Fibroblast of lung (primary cell): ENCODE measurements around the gene SENP3. TPM values are rescaled to one million over a fixed set of nuclear protein-coding genes. Genes with fewer than 3 reads are reported as not detected.

Source experiments
- DNase-seq, 2 donors: peaks; one replicate each; pipeline versions ENCODE4 v3.0.0 to v3.0.0-alpha.2; 2010; ENCODE audit warnings: low read depth in 2 of 2
- H2AFZ ChIP-seq: 2 replicates; pipeline ENCODE4 v1.5.1; 2012; ENCODE audit warnings: low read length, control low read depth, inconsistent platforms
- H3K27ac ChIP-seq: 2 replicates; pipeline ENCODE4 v1.5.1; 2011; ENCODE audit warnings: low read length, control low read depth; ENCODE audit not compliant: insufficient read depth
- H3K27me3 ChIP-seq: 2 replicates; pipeline ENCODE4 v1.5.1; 2011; ENCODE audit warnings: mild to moderate bottlenecking, low read length; ENCODE audit not compliant: control insufficient read depth, insufficient read depth
- H3K36me3 ChIP-seq: 2 replicates; pipeline ENCODE4 v1.5.1; 2011; ENCODE audit warnings: low read length; ENCODE audit not compliant: control insufficient read depth, insufficient read depth
- H3K4me1 ChIP-seq: 2 replicates; pipeline ENCODE4 v1.5.1; 2011; ENCODE audit warnings: low read length; ENCODE audit not compliant: control insufficient read depth, insufficient read depth; ENCODE audit errors: extremely low read depth
- H3K4me2 ChIP-seq: 2 replicates; pipeline ENCODE4 v1.5.1; 2011; ENCODE audit warnings: low read length, control low read depth; ENCODE audit not compliant: insufficient read depth; ENCODE audit errors: extremely low read depth
- H3K4me3 ChIP-seq, 4 experiments: fragments of 200-600 bp in 1 of 4; sonication (generic) in 1 of 4; replicated peaks in 1 of 4; 2 replicates each; pipeline ENCODE4 v1.5.1; 2011 to 2016; ENCODE audit warnings: low read length in 4 of 4, low read depth in 3 of 4, mild to moderate bottlenecking in 3 of 4, control low read depth in 2 of 4, inconsistent platforms in 1 of 4, mixed read lengths in 1 of 4; ENCODE audit not compliant: insufficient read depth in 1 of 4; ENCODE audit errors: control extremely low read depth in 1 of 4
- H3K79me2 ChIP-seq: 2 replicates; pipeline ENCODE4 v1.5.1; 2012; ENCODE audit warnings: mild to moderate bottlenecking, low read length, inconsistent platforms; ENCODE audit not compliant: control insufficient read depth, insufficient read depth
- H3K9ac ChIP-seq: 2 replicates; pipeline ENCODE4 v1.5.1; 2011; ENCODE audit warnings: mild to moderate bottlenecking, low read length, control low read depth; ENCODE audit not compliant: insufficient read depth
- H3K9me3 ChIP-seq: 2 replicates; pipeline ENCODE4 v1.5.1; 2012; ENCODE audit warnings: low read depth, low read length; ENCODE audit not compliant: control insufficient read depth, insufficient read depth
- H4K20me1 ChIP-seq: 2 replicates; pipeline ENCODE4 v1.5.1; 2011; ENCODE audit warnings: low read length; ENCODE audit not compliant: control insufficient read depth, insufficient read depth; ENCODE audit errors: extremely low read depth
- CTCF ChIP-seq, 2 donors: IDR thresholded peaks in 1 of 2; conservative IDR thresholded peaks in 1 of 2; 1 replicate in 1 of 2; 2 replicates in 1 of 2; pipeline ENCODE4 v1.5.1; 2011 to 2012; ENCODE audit warnings: low read length in 2 of 2, control low read depth in 1 of 2, inconsistent platforms in 1 of 2, low read depth in 1 of 2, mild to moderate bottlenecking in 1 of 2
- EZH2 ChIP-seq: IDR thresholded peaks from 2 replicates; pipeline ENCODE4 v1.5.1; 2012; ENCODE audit warnings: low read length, control low read depth, mild to moderate bottlenecking; ENCODE audit errors: missing control alignments
- polyA plus RNA-seq, 2 donors: library from polyadenylated mRNA; depleted of rRNA in 1 of 2; stranded (reverse) in 1 of 2; unstranded in 1 of 2; fragments of >200 nt; gene quantifications; 2 replicates each; pipeline ENCODE4 v1.2.1, GENCODE V29; 2011 to 2012; ENCODE audit warnings: missing spikeins in 1 of 2
- total RNA-seq: library from RNA; depleted of rRNA; stranded (reverse); fragments of >200 nt; gene quantifications from 2 replicates; pipeline ENCODE4 v1.2.1, GENCODE V29; 2014

SENP3 gene
- total and polyA plus RNA-seq, 2 donors (not counting 1 experiment from before 2014, with no cell fraction given) = 66.2 to 67.6 TPM

DNA sequence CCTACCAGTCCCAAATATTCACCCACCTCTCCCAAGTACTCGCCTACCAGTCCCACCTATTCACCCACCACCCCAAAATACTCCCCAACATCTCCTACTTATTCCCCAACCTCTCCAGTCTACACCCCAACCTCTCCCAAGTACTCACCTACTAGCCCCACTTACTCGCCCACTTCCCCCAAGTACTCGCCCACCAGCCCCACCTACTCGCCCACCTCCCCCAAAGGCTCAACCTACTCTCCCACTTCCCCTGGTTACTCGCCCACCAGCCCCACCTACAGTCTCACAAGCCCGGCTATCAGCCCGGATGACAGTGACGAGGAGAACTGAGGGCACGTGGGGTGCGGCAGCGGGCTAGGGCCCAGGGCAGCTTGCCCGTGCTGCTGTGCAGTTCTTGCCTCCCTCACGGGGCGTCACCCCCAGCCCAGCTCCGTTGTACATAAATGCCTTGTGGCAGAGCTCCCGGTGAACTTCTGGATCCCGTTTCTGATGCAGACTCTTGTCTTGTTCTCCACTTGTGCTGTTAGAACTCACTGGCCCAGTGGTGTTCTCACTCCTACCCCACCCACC lies 47.8 kb upstream of the SENP3 start:
- Histone ChIP-seq H3K27me3 (no peaks in the 10 kb centered on the region), H3K4me2 (no peak overlapping the region), H3K9me3 (no peaks in the 10 kb centered on the region), H4K20me1 (no peaks in the 10 kb centered on the region), H3K36me3 (peaks cover 36% of the 10 kb centered on the region), H3K27ac (no peak overlapping the region), H3K79me2 (no peaks in the 10 kb centered on the region), H3K9ac (no peak overlapping the region), H3K4me3 (no peak overlapping the region), H3K4me1 (no peaks in the 10 kb centered on the region), H2AFZ (no peak overlapping the region)
- TF ChIP-seq EZH2 = no peak
- no peak for TF ChIP-seq CTCF (conservative IDR thresholded peaks at IDR 0.05 in 1 of 2, IDR thresholded peaks at IDR 0.05 in 1 of 2; ENCODE audit: low read depth in 1 of 2, low read length in 2 of 2)
- DNase-seq = no peak

- no peaks in the 10 kb centered on the region for H3K4me1 ChIP-seq
- H3K79me2 ChIP-seq = no peaks in the 10 kb centered on the region
- no peak for TF ChIP-seq EZH2
- TF ChIP-seq CTCF (conservative IDR thresholded peaks at IDR 0.05 in 1 of 2, IDR thresholded peaks at IDR 0.05 in 1 of 2; ENCODE audit: low read depth in 1 of 2, low read length in 2 of 2) = no peak
- H3K36me3 ChIP-seq = peaks cover 22% of the 10 kb centered on the region
- no peaks in the 10 kb centered on the region for H3K9me3 ChIP-seq
- no peak overlapping the region for H3K4me3 ChIP-seq
- no peak overlapping the region for H3K4me2 ChIP-seq
- DNase-seq = peak in 1 of 2 donors; percentile 51
- no peak overlapping the region for H3K27ac ChIP-seq
- no peak overlapping the region for H3K9ac ChIP-seq
- no peak overlapping the region for H2AFZ ChIP-seq
- no peaks in the 10 kb centered on the region for H4K20me1 ChIP-seq
- H3K27me3 ChIP-seq = no peaks in the 10 kb centered on the region
These were observed 45.7 kb upstream of the SENP3 start for GRCh38 chr17:7515911-7516610.

- Histone ChIP-seq H3K4me1 (no peaks in the 10 kb centered on the region), H3K9ac (no peak overlapping the region), H3K36me3 (no peaks in the 10 kb centered on the region), H3K79me2 (no peaks in the 10 kb centered on the region), H2AFZ (no peak overlapping the region), H3K27ac (no peak overlapping the region), H3K4me2 (no peak overlapping the region), H3K4me3 (no peak overlapping the region), H3K9me3 (no peaks in the 10 kb centered on the region), H4K20me1 (no peaks in the 10 kb centered on the region), H3K27me3 (no peaks in the 10 kb centered on the region)
- DNase-seq = peak in 1 of 2 donors; percentile 17
- TF ChIP-seq CTCF (conservative IDR thresholded peaks at IDR 0.05 in 1 of 2, IDR thresholded peaks at IDR 0.05 in 1 of 2; ENCODE audit: low read depth in 1 of 2, low read length in 2 of 2) (peak; percentile 14 to 32), EZH2 (no peak)
These were observed 38.7 kb upstream of the SENP3 start for GRCh38 chr17:7523033-7523432.
